Measurements from ENCODE around the gene RPL10L. TPM values are rescaled to one million over a fixed set of nuclear protein-coding genes. Genes with fewer than 3 reads are reported as not detected.

The RPL10L gene
- total and polyA plus RNA-seq, 2 of the 13 experiments (the other 11 are each of a cell fraction or from before 2014, with no cell fraction given) = not detected

DNA sequence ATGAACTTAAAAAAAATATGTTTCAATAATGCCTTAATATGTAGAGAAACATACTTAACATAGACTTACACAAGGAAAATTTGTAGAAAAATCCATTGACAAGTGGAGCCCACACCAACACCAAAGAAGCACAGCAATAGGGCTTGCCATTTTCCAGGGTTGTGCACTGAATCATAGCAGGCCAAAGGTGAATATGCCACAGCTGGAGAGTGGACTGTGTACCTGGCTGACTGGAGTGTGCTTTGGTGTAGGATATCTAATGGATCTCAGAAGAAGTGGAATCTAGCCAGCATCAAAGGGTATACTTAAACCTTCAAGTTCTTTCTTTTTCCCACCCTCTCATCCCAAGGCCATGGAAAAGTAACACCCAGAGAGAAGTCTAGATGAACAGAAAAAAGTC is 4.8 kb downstream of the RPL10L start (continued):
- no peak for TF ChIP-seq SMAD3 (CRISPR knock-in tag; IDR thresholded peaks at IDR 0.05)
- TF ChIP-seq, protein P1, sequence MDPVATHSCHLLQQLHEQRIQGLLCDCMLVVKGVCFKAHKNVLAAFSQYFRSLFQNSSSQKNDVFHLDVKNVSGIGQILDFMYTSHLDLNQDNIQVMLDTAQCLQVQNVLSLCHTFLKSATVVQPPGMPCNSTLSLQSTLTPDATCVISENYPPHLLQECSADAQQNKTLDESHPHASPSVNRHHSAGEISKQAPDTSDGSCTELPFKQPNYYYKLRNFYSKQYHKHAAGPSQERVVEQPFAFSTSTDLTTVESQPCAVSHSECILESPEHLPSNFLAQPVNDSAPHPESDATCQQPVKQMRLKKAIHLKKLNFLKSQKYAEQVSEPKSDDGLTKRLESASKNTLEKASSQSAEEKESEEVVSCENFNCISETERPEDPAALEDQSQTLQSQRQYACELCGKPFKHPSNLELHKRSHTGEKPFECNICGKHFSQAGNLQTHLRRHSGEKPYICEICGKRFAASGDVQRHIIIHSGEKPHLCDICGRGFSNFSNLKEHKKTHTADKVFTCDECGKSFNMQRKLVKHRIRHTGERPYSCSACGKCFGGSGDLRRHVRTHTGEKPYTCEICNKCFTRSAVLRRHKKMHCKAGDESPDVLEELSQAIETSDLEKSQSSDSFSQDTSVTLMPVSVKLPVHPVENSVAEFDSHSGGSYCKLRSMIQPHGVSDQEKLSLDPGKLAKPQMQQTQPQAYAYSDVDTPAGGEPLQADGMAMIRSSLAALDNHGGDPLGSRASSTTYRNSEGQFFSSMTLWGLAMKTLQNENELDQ (CRISPR knock-in tag; IDR thresholded peaks at IDR 0.05; ENCODE audit: borderline replicate concordance) = no peak

DNA sequence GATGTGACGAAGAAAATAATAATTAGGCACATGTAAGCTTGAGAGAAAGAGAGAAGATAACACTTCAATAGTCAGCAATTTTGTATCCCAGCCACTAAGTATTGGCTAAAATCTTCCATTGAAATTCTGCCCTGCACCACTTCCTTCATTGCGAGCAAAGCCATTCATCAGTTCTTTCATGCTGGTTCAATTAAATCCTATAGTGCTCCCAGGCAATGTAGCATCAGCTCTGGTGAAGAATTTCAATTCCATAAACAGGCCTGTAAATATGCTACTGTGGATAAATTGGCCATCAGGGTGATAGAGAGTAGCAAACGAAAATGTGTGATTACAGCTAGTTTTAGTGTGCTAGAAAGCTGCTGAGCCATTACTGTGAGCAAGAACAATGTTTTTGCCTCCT is 24.7 kb downstream of the RPL10L start:
- ChIA-PET CTCF (ENCODE audit: low intra/inter-chr PET ratio, low total read pairs) (no interaction called here), POLR2A (no interaction called here)
- Histone ChIP-seq H3K36me3 (replicated peaks in 1 of 2; ENCODE audit: control insufficient read depth in 1 of 2, insufficient read depth in 2 of 2, low read length in 2 of 2) (no peaks in the 10 kb centered on the region), H3K79me2 (ENCODE audit: insufficient read depth, low read length) (no peaks in the 10 kb centered on the region), H3K4me2 (ENCODE audit: low read depth, low read length) (no peak overlapping the region), H3K27me3 (ENCODE audit: control insufficient read depth in 1 of 2, insufficient read depth in 2 of 2, low read length in 2 of 2) (no peaks in the 10 kb centered on the region), H3K9me3 (ENCODE audit: low read length) (peaks cover 18% of the 10 kb centered on the region; the same call in 1 of the 2 replicates), H3K4me1 (ENCODE audit: insufficient read depth, low read length) (no peaks in the 10 kb centered on the region), H3K9ac (ENCODE audit: insufficient read depth, low read depth, low read length) (no peak overlapping the region), H3K4me3 (replicated peaks in 1 of 3; ENCODE audit: insufficient read depth in 1 of 3, low read depth in 2 of 3, low read length in 3 of 3) (no peak overlapping the region), H2AFZ (ENCODE audit: low read length) (no peak overlapping the region), H3K27ac (ENCODE audit: extremely low read length, insufficient read depth, low read length) (no peak overlapping the region), H4K20me1 (ENCODE audit: insufficient read depth, low read length) (no peaks in the 10 kb centered on the region)
- no peak for DNase-seq (ENCODE audit: low spot score)
- FAIRE-seq = no peak
- no peak for TF ChIP-seq RXRA (CRISPR knock-in tag; IDR thresholded peaks at IDR 0.05)
- TF ChIP-seq NBN (conservative IDR thresholded peaks at IDR 0.05) = no peak
- no peak for TF ChIP-seq ZNF549 (CRISPR knock-in tag; IDR thresholded peaks at IDR 0.05)
- no peak for TF ChIP-seq NFKB2 (CRISPR knock-in tag; IDR thresholded peaks at IDR 0.05; ENCODE audit: borderline replicate concordance)
- no peak for TF ChIP-seq RFX5 (IDR thresholded peaks at IDR 0.05; ENCODE audit: low read depth, low read length)
- TF ChIP-seq, protein P2, sequence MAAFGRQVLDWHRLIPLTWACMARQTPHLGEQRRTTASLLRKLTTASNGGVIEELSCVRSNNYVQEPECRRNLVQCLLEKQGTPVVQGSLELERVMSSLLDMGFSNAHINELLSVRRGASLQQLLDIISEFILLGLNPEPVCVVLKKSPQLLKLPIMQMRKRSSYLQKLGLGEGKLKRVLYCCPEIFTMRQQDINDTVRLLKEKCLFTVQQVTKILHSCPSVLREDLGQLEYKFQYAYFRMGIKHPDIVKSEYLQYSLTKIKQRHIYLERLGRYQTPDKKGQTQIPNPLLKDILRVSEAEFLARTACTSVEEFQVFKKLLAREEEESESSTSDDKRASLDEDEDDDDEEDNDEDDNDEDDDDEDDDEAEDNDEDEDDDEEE (CRISPR knock-in tag; IDR thresholded peaks at IDR 0.05) = no peak
- TF ChIP-seq HOXA7 (CRISPR knock-in tag; IDR thresholded peaks at IDR 0.05) = no peak
- TF ChIP-seq, protein P3, sequence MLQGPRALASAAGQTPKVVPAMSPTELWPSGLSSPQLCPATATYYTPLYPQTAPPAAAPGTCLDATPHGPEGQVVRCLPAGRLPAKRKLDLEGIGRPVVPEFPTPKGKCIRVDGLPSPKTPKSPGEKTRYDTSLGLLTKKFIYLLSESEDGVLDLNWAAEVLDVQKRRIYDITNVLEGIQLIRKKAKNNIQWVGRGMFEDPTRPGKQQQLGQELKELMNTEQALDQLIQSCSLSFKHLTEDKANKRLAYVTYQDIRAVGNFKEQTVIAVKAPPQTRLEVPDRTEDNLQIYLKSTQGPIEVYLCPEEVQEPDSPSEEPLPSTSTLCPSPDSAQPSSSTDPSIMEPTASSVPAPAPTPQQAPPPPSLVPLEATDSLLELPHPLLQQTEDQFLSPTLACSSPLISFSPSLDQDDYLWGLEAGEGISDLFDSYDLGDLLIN (CRISPR knock-in tag; IDR thresholded peaks at IDR 0.05; ENCODE audit: borderline replicate concordance) = no peak
- TF ChIP-seq ZNF547 (CRISPR knock-in tag; IDR thresholded peaks at IDR 0.05) = no peak
- no peak for TF ChIP-seq ATF7-NPFF (CRISPR knock-in tag; IDR thresholded peaks at IDR 0.05; ENCODE audit: low read depth)
- no peak for TF ChIP-seq ZNF782 (CRISPR knock-in tag; IDR thresholded peaks at IDR 0.05; ENCODE audit: borderline replicate concordance)
- no peak for TF ChIP-seq ZNF614 (CRISPR knock-in tag; IDR thresholded peaks at IDR 0.05; ENCODE audit: borderline replicate concordance)
- no peak for TF ChIP-seq KDM6A (CRISPR knock-in tag; IDR thresholded peaks at IDR 0.05; ENCODE audit: low read depth)
- TF ChIP-seq CREB1 (IDR thresholded peaks at IDR 0.05) = no peak
- no peak for TF ChIP-seq CREB1 (CRISPR knock-in tag; IDR thresholded peaks at IDR 0.05)
- TF ChIP-seq ZNF790 (CRISPR knock-in tag; IDR thresholded peaks at IDR 0.05; ENCODE audit: borderline replicate concordance) = no peak
- TF ChIP-seq ATF7 (IDR thresholded peaks at IDR 0.05) = no peak
- TF ChIP-seq ATF7 (CRISPR knock-in tag; IDR thresholded peaks at IDR 0.05) = no peak
- no peak for TF ChIP-seq MTF2 (CRISPR knock-in tag; IDR thresholded peaks at IDR 0.05; ENCODE audit: borderline replicate concordance)
- BruUV-seq (replicated peaks) = no TSS peak
- WGBS (ENCODE audit: low lambda C conversion rate) = 4% methylated on average over 3 of the region's 3 CpGs
- no peak for ATAC-seq
- intact Hi-C loops (cut with micrococcal nuclease; ENCODE audit: unreplicated experiment) (no loop called here), in situ Hi-C loops (cut with HindIII; ENCODE audit: extremely low pct_ligation_motif_present, low pct_unique_long_range_greater_than_20kb) (no loop called here)

Data from HepG2 (cell line).